OCI-LY3 (cell line): ENCODE data around the gene CNN3.

Experiments used
- H2AFZ ChIP-seq: fragments of 200-600, 300-600 bp; shearing (Covaris generic); 2 replicates; pipeline ENCODE4 v1.6.0; 2014; ENCODE audit warnings: antibody characterized with exemption, low read depth, low read length
- H3K27ac ChIP-seq: fragments of 200-600, 300-600 bp; sonication (generic); 2 replicates; pipeline ENCODE4 v1.5.1; 2014; ENCODE audit warnings: mild to moderate bottlenecking, low read length, moderate library complexity, mixed read lengths
- H3K27me3 ChIP-seq: fragments of 200-600, 300-600 bp; sonication (generic); 2 replicates; pipeline ENCODE4 v1.6.1; 2014; ENCODE audit warnings: low read depth, low read length, mixed read lengths
- H3K36me3 ChIP-seq: fragments of 200-600, 300-600 bp; sonication (generic); replicated peaks from 2 replicates; pipeline ENCODE3; 2014; ENCODE audit warnings: low read depth, low read length, mixed read lengths
- H3K4me1 ChIP-seq: fragments of 300-600, 200-600 bp; sonication (generic); 2 replicates; pipeline ENCODE4 v1.6.1; 2014; ENCODE audit warnings: low read length, mixed read lengths
- H3K4me2 ChIP-seq: fragments of 200-600, 300-600 bp; sonication (generic); 2 replicates; pipeline ENCODE4 v1.6.1; 2014; ENCODE audit warnings: low read length, mixed read lengths
- H3K4me3 ChIP-seq: fragments of 300-600, 200-600 bp; sonication (generic); 2 replicates; pipeline ENCODE4 v1.5.1; 2014; ENCODE audit warnings: antibody characterized with exemption, mild to moderate bottlenecking, low read length, moderate library complexity
- H3K79me2 ChIP-seq: fragments of 300-600, 200-600 bp; shearing (Covaris generic); 2 replicates; pipeline ENCODE4 v1.6.1; 2014; ENCODE audit warnings: mild to moderate bottlenecking, low read length, mixed read lengths
- H3K9ac ChIP-seq: fragments of 300-600, 200-600 bp; shearing (Covaris generic); 2 replicates; pipeline ENCODE4 v1.6.0; 2014; ENCODE audit warnings: mild to moderate bottlenecking, low read length, moderate library complexity
- H3K9me3 ChIP-seq: fragments of 200-600, 300-600 bp; shearing (Covaris generic); 2 replicates; pipeline ENCODE4 v1.6.1; 2014; ENCODE audit warnings: low read length, mixed read lengths; ENCODE audit not compliant: insufficient read depth
- H4K20me1 ChIP-seq: fragments of 200-600, 300-600 bp; sonication (generic); 2 replicates; pipeline ENCODE4 v1.6.1; 2016; ENCODE audit warnings: low read length, mixed read lengths; ENCODE audit not compliant: insufficient read depth
- CTCF ChIP-seq: fragments of 200-600, 300-600 bp; sonication (generic); IDR thresholded peaks from 2 replicates; pipeline ENCODE4 v1.5.1; 2014; ENCODE audit warnings: antibody characterized with exemption, low read length, low read depth
- EZH2phosphoT487 ChIP-seq: fragments of 200-600 bp; shearing (Covaris generic); IDR thresholded peaks from 2 replicates; pipeline ENCODE4 v1.6.1; 2018; ENCODE audit warnings: antibody characterized with exemption, mixed run types, low read depth

Gene CNN3

GRCh38 chr1:94953746-94954145 is 26.8 kb upstream of the CNN3 start:
- no peak overlapping the region for H2AFZ ChIP-seq
- H3K4me3 ChIP-seq, result no peak overlapping the region
- H3K27me3 ChIP-seq, result no peaks in the 10 kb centered on the region
- no peaks in the 10 kb centered on the region for H3K9me3 ChIP-seq
- no peak overlapping the region for H3K27ac ChIP-seq
- H3K4me1 ChIP-seq, result no peaks in the 10 kb centered on the region
- H4K20me1 ChIP-seq, result no peaks in the 10 kb centered on the region
- no peak overlapping the region for H3K4me2 ChIP-seq
- no peaks in the 10 kb centered on the region for H3K79me2 ChIP-seq
- no peaks in the 10 kb centered on the region for H3K36me3 ChIP-seq
- TF ChIP-seq EZH2phosphoT487 (no peak), CTCF (no peak)
- H3K9ac ChIP-seq, result no peak overlapping the region

GRCh38 chr1:94953107-94953506 is 26.2 kb upstream of the CNN3 start:
- no peak overlapping the region for H3K27ac ChIP-seq
- H3K4me3 ChIP-seq, result no peak overlapping the region
- H4K20me1 ChIP-seq, result no peaks in the 10 kb centered on the region
- no peaks in the 10 kb centered on the region for H3K9me3 ChIP-seq
- no peak for TF ChIP-seq EZH2phosphoT487
- no peak for TF ChIP-seq CTCF
- H3K79me2 ChIP-seq, result no peaks in the 10 kb centered on the region
- H3K4me1 ChIP-seq, result no peaks in the 10 kb centered on the region
- no peaks in the 10 kb centered on the region for H3K27me3 ChIP-seq
- H3K4me2 ChIP-seq, result no peak overlapping the region
- H2AFZ ChIP-seq, result no peak overlapping the region
- no peak overlapping the region for H3K9ac ChIP-seq
- no peaks in the 10 kb centered on the region for H3K36me3 ChIP-seq

GRCh38 chr1:94952539-94952938 is 25.6 kb upstream of the CNN3 start:
- Histone ChIP-seq H2AFZ (no peak overlapping the region), H3K79me2 (no peaks in the 10 kb centered on the region), H3K4me3 (no peak overlapping the region), H3K9me3 (no peaks in the 10 kb centered on the region), H3K36me3 (no peaks in the 10 kb centered on the region), H3K4me1 (no peaks in the 10 kb centered on the region), H3K4me2 (no peak overlapping the region), H3K27me3 (no peaks in the 10 kb centered on the region), H4K20me1 (no peaks in the 10 kb centered on the region), H3K27ac (no peak overlapping the region), H3K9ac (no peak overlapping the region)
- no peak for TF ChIP-seq EZH2phosphoT487
- TF ChIP-seq CTCF, result no peak

- H3K36me3 ChIP-seq, result no peaks in the 10 kb centered on the region
- no peak overlapping the region for H3K4me3 ChIP-seq
- no peak overlapping the region for H3K9ac ChIP-seq
- no peak for TF ChIP-seq CTCF
- TF ChIP-seq EZH2phosphoT487, result no peak
- H3K79me2 ChIP-seq, result no peaks in the 10 kb centered on the region
- no peaks in the 10 kb centered on the region for H3K9me3 ChIP-seq
- no peak overlapping the region for H3K27ac ChIP-seq
- H4K20me1 ChIP-seq, result no peaks in the 10 kb centered on the region
- H3K27me3 ChIP-seq, result no peaks in the 10 kb centered on the region
- no peak overlapping the region for H3K4me2 ChIP-seq
- H3K4me1 ChIP-seq, result peaks cover 5% of the 10 kb centered on the region; the same call in 1 of the 2 replicates
- no peak overlapping the region for H2AFZ ChIP-seq
Observed at GRCh38 chr1:94951509-94952208, 24.7 kb upstream of the CNN3 start.
